ENCODE results near the gene SYCN. TPM values are rescaled to one million over a fixed set of nuclear protein-coding genes. Genes with fewer than 3 reads are reported as not detected.

SYCN gene
- total RNA-seq, 1 donor from 2014 or later, result not detected

DNA sequence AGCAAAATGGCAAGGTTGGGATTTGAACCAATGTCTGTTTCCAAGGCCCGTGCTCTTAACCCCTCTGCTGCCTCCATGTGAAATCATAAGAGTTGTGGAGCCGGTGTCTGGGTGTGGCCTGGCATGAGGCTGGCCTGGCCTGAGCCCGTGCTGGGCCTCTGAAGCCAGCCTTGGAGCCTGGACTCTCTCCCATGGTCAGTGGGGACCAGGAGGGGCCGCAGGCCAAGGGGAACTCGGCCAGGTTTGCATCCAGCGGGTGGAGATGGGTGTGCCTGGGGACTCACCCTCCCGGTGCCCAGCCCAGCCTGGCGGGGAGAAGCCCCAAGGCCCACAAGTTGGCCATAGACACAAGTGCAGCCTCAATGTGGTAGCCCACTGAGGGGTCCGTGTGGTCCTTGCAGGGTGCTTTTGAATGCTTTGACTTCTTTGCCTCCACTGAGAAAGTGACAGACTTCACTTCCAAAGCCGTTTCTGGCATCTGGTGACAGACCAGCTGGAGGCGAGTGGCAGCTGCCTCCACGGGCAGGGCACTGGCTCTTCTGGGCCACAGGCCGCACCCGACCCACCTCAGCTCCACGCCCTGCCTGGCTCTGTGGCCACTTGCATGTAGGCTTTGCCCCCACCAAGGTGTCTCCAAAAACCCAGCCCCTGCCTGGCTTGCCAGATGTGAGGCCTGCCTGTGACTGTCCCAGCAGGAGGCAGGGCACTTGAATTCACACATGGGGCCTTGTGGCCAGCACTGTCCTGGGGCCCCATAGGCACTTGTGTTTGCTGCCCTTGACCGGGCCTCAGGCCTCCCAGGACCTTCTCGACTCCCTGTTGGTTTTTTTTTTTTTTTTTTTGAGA, 33.5 kb downstream of the SYCN start:
- DNase-seq (ENCODE audit: low read depth), result no peak
- TF ChIP-seq, protein P1, sequence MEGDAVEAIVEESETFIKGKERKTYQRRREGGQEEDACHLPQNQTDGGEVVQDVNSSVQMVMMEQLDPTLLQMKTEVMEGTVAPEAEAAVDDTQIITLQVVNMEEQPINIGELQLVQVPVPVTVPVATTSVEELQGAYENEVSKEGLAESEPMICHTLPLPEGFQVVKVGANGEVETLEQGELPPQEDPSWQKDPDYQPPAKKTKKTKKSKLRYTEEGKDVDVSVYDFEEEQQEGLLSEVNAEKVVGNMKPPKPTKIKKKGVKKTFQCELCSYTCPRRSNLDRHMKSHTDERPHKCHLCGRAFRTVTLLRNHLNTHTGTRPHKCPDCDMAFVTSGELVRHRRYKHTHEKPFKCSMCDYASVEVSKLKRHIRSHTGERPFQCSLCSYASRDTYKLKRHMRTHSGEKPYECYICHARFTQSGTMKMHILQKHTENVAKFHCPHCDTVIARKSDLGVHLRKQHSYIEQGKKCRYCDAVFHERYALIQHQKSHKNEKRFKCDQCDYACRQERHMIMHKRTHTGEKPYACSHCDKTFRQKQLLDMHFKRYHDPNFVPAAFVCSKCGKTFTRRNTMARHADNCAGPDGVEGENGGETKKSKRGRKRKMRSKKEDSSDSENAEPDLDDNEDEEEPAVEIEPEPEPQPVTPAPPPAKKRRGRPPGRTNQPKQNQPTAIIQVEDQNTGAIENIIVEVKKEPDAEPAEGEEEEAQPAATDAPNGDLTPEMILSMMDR (conservative IDR thresholded peaks at IDR 0.05; ENCODE audit: low read depth, low read length), result no peak
- H3K4me3 ChIP-seq (ENCODE audit: low read depth, low read length), result no peak overlapping the region

DNA sequence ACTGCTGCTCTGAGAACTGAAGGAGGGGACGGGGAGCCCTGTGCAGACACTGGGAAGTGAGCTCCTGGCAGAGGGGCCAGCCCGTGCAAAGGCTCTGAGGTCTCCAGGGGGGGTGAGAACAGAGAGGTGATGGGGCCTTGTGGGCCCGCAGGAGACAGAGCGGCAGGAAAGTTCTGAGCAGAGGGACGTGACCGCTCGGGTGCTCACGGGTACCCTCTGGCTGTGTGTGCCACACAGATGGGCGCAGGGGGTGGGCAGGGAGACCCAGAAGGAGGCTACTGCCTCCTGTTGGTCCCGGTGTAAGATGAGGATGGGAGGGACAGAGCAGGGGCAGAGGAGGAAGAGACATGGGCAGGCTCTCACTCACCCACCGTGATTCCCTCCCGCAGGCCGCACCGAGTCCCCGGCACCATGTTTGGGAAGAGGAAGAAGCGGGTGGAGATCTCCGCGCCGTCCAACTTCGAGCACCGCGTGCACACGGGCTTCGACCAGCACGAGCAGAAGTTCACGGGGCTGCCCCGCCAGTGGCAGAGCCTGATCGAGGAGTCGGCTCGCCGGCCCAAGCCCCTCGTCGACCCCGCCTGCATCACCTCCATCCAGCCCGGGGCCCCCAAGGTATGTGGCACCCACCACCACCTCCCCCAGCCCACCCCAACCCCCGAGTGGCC, 34.8 kb downstream of the SYCN start:
- no peak for DNase-seq (ENCODE audit: low read depth)
- TF ChIP-seq, protein P1 (conservative IDR thresholded peaks at IDR 0.05; ENCODE audit: low read depth, low read length), result no peak
- no peak overlapping the region for H3K4me3 ChIP-seq (ENCODE audit: low read depth, low read length)

DNA sequence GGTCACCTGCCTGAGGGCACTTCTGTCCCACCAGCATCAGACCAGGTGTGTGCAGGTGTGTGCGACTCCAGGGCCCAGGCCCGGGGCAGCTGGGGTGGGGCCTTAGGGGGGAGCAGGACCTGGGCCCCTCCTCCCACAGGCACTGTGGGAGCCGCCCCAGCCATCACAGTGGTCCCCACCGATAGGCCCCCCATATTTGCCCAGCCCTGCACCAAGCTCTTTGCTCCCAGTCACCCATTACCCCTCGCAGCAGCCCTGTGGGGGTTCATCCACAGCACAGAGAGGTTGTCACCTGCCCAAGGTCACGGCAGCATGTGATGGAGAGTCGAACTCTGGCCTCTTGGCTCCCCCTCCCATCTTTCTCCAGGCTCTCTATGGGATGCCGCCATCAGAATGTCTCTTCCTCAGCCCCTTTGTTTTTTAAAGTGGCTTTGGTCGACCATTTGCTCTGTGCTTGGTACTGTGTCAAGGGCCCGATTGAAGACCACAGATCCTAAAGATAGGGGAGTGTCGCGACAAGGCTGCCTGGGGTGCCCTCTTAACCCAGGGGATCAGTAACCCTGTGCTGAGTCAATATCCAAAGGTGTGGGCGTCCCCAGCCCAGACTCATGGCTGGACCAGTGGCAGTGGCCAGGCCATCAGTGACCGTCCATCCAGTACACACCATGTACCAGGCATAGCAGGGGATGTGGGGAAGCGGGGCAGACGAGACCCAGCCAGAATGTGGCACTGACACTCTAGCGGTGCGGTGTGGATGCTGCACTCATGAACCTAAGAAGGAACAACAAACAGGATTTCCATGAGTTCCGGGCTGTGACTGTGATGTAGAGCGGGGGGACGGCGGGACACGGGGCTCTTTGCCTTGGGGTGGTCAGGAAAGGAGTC, 35.6 kb downstream of the SYCN start:
- no peak overlapping the region for H3K4me3 ChIP-seq (ENCODE audit: low read depth, low read length)
- TF ChIP-seq, protein P1 (conservative IDR thresholded peaks at IDR 0.05; ENCODE audit: low read depth, low read length), result no peak
- DNase-seq (ENCODE audit: low read depth), result no peak

DNA sequence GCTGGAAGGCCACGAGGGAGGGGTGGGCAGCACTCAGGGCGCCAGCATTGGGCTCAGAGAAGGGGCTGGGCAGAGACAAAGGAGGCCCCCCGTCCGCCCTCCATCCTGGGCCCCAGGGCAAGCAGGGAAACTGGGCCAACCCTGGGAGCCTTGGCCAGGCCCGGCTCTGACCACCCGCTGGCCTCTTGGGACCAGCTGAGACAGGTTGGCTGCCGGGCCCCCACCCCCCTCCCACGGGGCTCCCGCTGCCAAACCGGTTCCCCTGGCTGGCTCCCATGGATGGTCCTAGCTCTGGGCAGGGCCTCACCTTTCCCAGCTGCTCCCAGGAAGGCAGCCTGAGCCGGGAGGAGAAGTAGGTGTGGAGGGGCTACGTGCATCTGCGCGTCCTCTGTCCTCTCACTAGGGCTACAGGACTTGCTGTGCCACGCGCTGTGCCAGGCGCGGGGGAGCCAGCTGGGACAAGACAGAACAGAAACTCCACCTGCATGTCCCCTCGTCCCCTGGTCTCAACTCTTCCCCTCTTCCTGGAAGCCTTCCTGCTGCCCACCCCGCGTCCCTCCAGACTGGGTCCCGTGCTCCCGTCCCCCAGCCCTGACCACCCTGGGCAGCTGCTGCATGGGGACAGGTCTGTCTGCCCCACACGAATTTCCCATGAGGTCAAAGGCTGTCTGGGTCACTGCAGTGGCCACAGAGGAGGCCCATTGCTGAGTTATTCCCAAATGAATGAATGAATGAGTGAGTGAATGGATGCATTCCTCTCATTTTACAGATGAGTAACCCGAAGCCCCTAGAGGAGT, 36.4 kb downstream of the SYCN start:
- no peak for DNase-seq (ENCODE audit: low read depth)
- H3K4me3 ChIP-seq (ENCODE audit: low read depth, low read length), result no peak overlapping the region
- TF ChIP-seq, protein P1 (conservative IDR thresholded peaks at IDR 0.05; ENCODE audit: low read depth, low read length), result no peak

DNA sequence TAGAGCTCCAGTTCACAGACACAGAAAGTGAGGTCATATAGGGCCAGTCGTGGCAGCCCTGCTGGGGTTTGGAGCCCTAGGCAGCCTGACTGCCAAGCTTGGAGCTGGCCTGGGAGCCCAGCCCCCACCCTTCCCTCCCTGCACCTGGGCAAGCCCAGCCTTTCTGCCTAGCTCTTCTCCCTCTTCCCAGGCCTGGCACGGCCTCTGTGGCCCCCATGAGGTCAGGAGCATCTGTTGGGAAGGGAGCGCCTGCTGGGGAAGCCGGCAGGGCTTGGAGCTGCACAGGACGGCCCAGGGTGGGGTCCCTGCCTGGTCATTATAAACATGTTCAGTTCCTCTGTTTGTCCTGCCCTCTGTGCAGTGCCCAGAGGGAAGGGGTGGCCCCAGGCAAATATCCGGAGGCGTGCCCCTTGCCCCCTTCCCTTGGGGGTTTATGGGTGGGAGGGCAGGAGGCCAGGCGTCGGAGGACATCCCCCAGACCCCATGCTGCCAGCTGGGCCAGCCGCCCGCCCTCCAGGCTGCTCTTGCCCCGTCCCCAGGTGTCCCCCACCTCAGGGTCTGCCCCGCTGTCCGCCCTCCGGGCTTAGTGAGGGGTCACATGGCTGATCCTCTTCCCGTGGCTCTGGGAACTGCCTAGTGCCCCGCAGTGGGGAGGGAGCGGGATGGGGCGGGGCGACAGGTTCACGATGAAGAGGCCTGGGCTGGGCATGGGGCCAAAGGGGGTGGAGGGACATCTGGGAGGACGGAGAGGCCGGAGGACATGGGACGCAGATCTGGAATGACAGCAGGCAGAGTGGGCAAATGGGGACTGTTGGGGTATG, 37.3 kb downstream of the SYCN start:
- TF ChIP-seq, protein P1 (conservative IDR thresholded peaks at IDR 0.05; ENCODE audit: low read depth, low read length), result no peak
- no peak overlapping the region for H3K4me3 ChIP-seq (ENCODE audit: low read depth, low read length)
- DNase-seq (ENCODE audit: low read depth), result no peak
